HG03442 (cell line): ENCODE measurements around the gene TP73.

Experiments used
- ATAC-seq: cut with Tn5 transposase; IDR thresholded peaks from one replicate; pipeline ENCODE4 v1.9.1; 2021; ENCODE audit warnings: mild to moderate bottlenecking, moderate library complexity; ENCODE audit not compliant: unreplicated experiment

The TP73 gene

GRCh38 chr1:3651026-3651929 is 1.0 kb upstream of the TP73 start:
- no peak for ATAC-seq

- ATAC-seq: peak; percentile 8
Observed at GRCh38 chr1:3652548-3653285, 401 bp downstream of the TP73 start.

- no peak for ATAC-seq
Observed at GRCh38 chr1:3653286-3653618, 936 bp downstream of the TP73 start.

GRCh38 chr1:3654549-3655281 is 2.4 kb downstream of the TP73 start:
- no peak for ATAC-seq

GRCh38 chr1:3656450-3657095 is 4.3 kb downstream of the TP73 start:
- ATAC-seq: peak; percentile 37

- ATAC-seq: peak; percentile 6
Observed at GRCh38 chr1:3657096-3657475, 4.8 kb downstream of the TP73 start.

GRCh38 chr1:3657578-3658230 is 5.4 kb downstream of the TP73 start:
- no peak for ATAC-seq

GRCh38 chr1:3658231-3658615 is 5.9 kb downstream of the TP73 start:
- no peak for ATAC-seq

- no peak for ATAC-seq
Observed at GRCh38 chr1:3659093-3659492, 6.8 kb downstream of the TP73 start.

GRCh38 chr1:3660704-3661103 is 8.4 kb downstream of the TP73 start:
- ATAC-seq: no peak

- no peak for ATAC-seq
Observed at GRCh38 chr1:3661631-3662030, 9.3 kb downstream of the TP73 start.

GRCh38 chr1:3662080-3662671 is 9.9 kb downstream of the TP73 start:
- no peak for ATAC-seq

GRCh38 chr1:3663999-3664699 is 11.8 kb downstream of the TP73 start:
- ATAC-seq: no peak

- ATAC-seq: no peak
Observed at GRCh38 chr1:3664700-3665375, 12.5 kb downstream of the TP73 start.

GRCh38 chr1:3668148-3668547 is 15.8 kb downstream of the TP73 start:
- no peak for ATAC-seq

GRCh38 chr1:3668585-3669300 is 16.4 kb downstream of the TP73 start:
- ATAC-seq: no peak

- ATAC-seq: no peak
Observed at GRCh38 chr1:3669421-3669821, 17.1 kb downstream of the TP73 start.

- no peak for ATAC-seq
Observed at GRCh38 chr1:3669971-3670431, 17.7 kb downstream of the TP73 start.
